ENCODE measurements around the gene TNS2. TPM values are rescaled to one million over a fixed set of nuclear protein-coding genes. Genes with fewer than 3 reads are reported as not detected.

Gene TNS2
- total and polyA plus RNA-seq, 2 of the 13 experiments (the other 11 are each of a cell fraction or from before 2014, with no cell fraction given): 8.9 to 20.4 TPM

GRCh38 chr12:53101931-53102781 lies 52.3 kb downstream of the TNS2 start (continued):
- TF ChIP-seq AFF4 (CRISPR knock-in tag; IDR thresholded peaks at IDR 0.05) (peak; percentile 12; the same call in 1 of the 2 replicates), HNRNPL (IDR thresholded peaks at IDR 0.05; ENCODE audit: low read depth, low read length) (0 out of 2 replicates have a peak, but pooled peaks have one; percentile 56), FOXK1 (CRISPR knock-in tag; IDR thresholded peaks at IDR 0.05; ENCODE audit: borderline replicate concordance, low read depth) (0 out of 2 replicates have a peak, but pooled peaks have one; percentile 18), ZBTB7A (CRISPR knock-in tag; IDR thresholded peaks at IDR 0.05) (peak; percentile 60), SPEN (CRISPR knock-in tag; IDR thresholded peaks at IDR 0.05; ENCODE audit: low read depth) (peak; percentile 34; the same call in 1 of the 2 replicates), ZMYM2 (CRISPR knock-in tag; IDR thresholded peaks at IDR 0.05) (peak; percentile 62), GFI1 (CRISPR knock-in tag; IDR thresholded peaks at IDR 0.05; ENCODE audit: borderline replicate concordance) (0 out of 2 replicates have a peak, but pooled peaks have one; percentile 35), PHF8 (CRISPR knock-in tag; IDR thresholded peaks at IDR 0.05) (0 out of 2 replicates have a peak, but pooled peaks have one; percentile 24), ZBTB40 (IDR thresholded peaks at IDR 0.05) (peak; percentile 70), ZBTB40 (CRISPR knock-in tag; IDR thresholded peaks at IDR 0.05) (peak; percentile 99), PATZ1 (CRISPR knock-in tag; IDR thresholded peaks at IDR 0.05) (peak; percentile 28)

Measured in HepG2 (cell line).